Breast epithelium (tissue), 4 donors: ENCODE results near the gene NATD1. TPM values are rescaled to one million over a fixed set of nuclear protein-coding genes. Genes with fewer than 3 reads are reported as not detected.
A peak's percentile ranks its signal among the peaks of the same experiment; 100 is the strongest.

Experiments used
- DNase-seq, 2 donors: peaks; one replicate each; pipeline ENCODE4 v3.0.0-alpha.2; 2019; ENCODE audit warnings: low spot score in 2 of 2
- H3K27ac ChIP-seq, 2 donors: fragments of 200-600 bp; sonication (generic) in 1 of 2; one replicate each; pipeline ENCODE4 v1.5.1; 2016 to 2019; ENCODE audit warnings: mild to moderate bottlenecking in 1 of 2
- H3K27me3 ChIP-seq, 2 donors: fragments of 200-600 bp; sonication (generic) in 1 of 2; one replicate each; pipeline versions ENCODE4 v1.5.1 to v1.6.0; 2017 to 2019; ENCODE audit warnings: control low read depth in 1 of 2, mild to moderate bottlenecking in 1 of 2
- H3K36me3 ChIP-seq: fragments of 200-600 bp; one replicate; pipeline ENCODE4 v1.5.1; 2019
- H3K4me1 ChIP-seq, 2 donors: fragments of 200-600 bp; sonication (generic); one replicate each; pipeline ENCODE4 v1.5.1; 2016 to 2019; ENCODE audit warnings: control low read depth in 1 of 2
- H3K4me3 ChIP-seq, 3 donors: fragments of 200-600 bp; sonication (generic); 1 replicate in 2 of 3; 2 replicates in 1 of 3; pipeline ENCODE4 v1.5.1; 2016 to 2019; ENCODE audit warnings: mild to moderate bottlenecking in 3 of 3, moderate library complexity in 2 of 3
- H3K9me3 ChIP-seq, 2 donors: fragments of 200-600 bp; sonication (generic) in 1 of 2; one replicate each; pipeline ENCODE4 v1.5.1; 2016 to 2019; ENCODE audit warnings: control low read depth in 1 of 2
- POLR2A ChIP-seq: fragments of 450-650 bp; IDR thresholded peaks from one replicate; pipeline ENCODE4 v1.6.1; 2016; ENCODE audit warnings: antibody characterized with exemption, mild to moderate bottlenecking, moderate library complexity
- POLR2AphosphoS5 ChIP-seq, 3 donors: sonication (generic); formaldehyde crosslinking; IDR thresholded peaks; one replicate each; pipeline ENCODE4 v1.6.1; 2017; ENCODE audit warnings: antibody characterized with exemption in 3 of 3
- intact Hi-C: fragments of 100-400 bp; cut with DNase I; formaldehyde crosslinking; loops from one replicate; pipeline ENCODE4 v1.15.1; 2023; ENCODE audit warnings: low total_unique reads
- total RNA-seq, 3 donors: library from RNA; depleted of rRNA; stranded (reverse); fragments of >200 nt; gene quantifications; one replicate each; pipeline ENCODE4 v1.1.0, GENCODE V29; 2016
- TF ChIP-seq, protein P1 (sequence below), 3 donors: fragments of 450-650 bp; IDR thresholded peaks; one replicate each; pipeline ENCODE4 v1.5.1; 2016 to 2017; ENCODE audit warnings: antibody characterized with exemption in 3 of 3, mild to moderate bottlenecking in 3 of 3, moderate library complexity in 3 of 3

NATD1 gene
- total RNA-seq, 3 donors from 2014 or later = 8.2 to 11.8 (median 8.6) TPM

DNA sequence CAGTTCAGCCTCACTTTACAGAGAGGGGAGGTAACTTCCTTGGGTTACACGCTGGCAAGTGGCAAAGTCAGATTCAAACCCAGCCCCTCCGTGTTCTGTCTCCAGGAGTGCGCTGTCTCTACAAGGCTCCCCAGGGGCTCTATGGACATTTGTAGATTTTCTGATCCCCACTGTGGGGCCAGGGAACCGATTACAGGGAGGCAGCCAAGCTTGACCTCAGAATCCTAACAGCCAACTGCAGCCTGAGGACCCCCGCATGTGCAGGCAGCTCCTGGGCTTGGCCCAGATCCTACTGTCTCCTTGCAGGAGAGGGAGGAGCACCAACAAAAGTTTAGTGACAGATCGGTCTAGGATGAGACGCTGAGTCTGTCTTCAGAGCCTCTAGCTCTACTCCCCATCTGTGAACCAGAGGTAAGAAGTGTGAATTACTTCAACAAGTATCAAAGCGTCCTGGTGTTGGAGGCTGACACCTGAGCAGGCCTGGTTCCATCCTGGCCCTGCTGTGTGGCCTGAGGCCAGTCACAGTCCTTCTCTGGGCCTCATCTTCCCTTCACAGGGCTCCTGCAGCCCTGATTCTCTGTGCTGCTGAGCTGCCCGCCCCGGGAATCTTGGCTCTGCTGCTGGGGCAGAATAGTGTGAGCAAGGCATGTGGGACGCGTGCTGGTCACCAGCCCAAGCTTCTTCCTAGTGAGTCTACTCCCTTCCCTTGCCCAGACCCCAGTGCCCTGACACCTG, 9.2 kb upstream of the NATD1 start:
- H3K9me3 ChIP-seq = no peaks in the 10 kb centered on the region
- H3K4me3 ChIP-seq = no peak overlapping the region
- no peak overlapping the region for H3K27ac ChIP-seq
- no peak for TF ChIP-seq POLR2AphosphoS5 (IDR thresholded peaks at IDR 0.05)
- TF ChIP-seq, protein P1, sequence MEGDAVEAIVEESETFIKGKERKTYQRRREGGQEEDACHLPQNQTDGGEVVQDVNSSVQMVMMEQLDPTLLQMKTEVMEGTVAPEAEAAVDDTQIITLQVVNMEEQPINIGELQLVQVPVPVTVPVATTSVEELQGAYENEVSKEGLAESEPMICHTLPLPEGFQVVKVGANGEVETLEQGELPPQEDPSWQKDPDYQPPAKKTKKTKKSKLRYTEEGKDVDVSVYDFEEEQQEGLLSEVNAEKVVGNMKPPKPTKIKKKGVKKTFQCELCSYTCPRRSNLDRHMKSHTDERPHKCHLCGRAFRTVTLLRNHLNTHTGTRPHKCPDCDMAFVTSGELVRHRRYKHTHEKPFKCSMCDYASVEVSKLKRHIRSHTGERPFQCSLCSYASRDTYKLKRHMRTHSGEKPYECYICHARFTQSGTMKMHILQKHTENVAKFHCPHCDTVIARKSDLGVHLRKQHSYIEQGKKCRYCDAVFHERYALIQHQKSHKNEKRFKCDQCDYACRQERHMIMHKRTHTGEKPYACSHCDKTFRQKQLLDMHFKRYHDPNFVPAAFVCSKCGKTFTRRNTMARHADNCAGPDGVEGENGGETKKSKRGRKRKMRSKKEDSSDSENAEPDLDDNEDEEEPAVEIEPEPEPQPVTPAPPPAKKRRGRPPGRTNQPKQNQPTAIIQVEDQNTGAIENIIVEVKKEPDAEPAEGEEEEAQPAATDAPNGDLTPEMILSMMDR (IDR thresholded peaks at IDR 0.05) = no peak
- no peak for TF ChIP-seq POLR2A
- no peaks in the 10 kb centered on the region for H3K27me3 ChIP-seq
- H3K36me3 ChIP-seq = no peaks in the 10 kb centered on the region
- H3K4me1 ChIP-seq = no peaks in the 10 kb centered on the region
- intact Hi-C loops = no loop called here
- DNase-seq = no peak

DNA sequence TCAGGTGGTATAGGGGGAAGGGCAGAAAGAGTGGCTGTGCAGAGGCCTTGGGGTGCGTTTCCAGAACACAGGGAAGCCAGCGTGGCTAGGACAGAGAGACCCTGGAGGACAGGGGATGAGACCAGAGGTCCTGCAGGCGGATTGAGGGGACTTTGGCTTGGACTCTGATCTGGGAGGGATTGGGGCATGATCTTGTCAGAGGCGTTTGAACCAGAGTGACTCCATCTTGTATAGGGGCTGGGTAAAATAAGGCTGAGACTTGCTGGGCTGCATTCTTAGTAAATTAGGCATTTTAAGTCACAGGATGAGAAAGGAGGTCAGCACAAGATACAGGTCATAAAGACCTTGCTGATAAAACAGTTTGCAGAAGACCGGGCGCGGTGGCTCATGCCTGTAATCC, 5.4 kb upstream of the NATD1 start:
- H3K27me3 ChIP-seq = no peaks in the 10 kb centered on the region
- H3K27ac ChIP-seq = no peak overlapping the region
- intact Hi-C loops = no loop called here
- TF ChIP-seq POLR2AphosphoS5 (IDR thresholded peaks at IDR 0.05) = no peak
- TF ChIP-seq, protein P1 (IDR thresholded peaks at IDR 0.05) = no peak
- TF ChIP-seq POLR2A = no peak
- H3K9me3 ChIP-seq = no peaks in the 10 kb centered on the region
- H3K4me3 ChIP-seq = no peak overlapping the region
- H3K36me3 ChIP-seq = no peaks in the 10 kb centered on the region
- peaks cover 0 to 3% of the 10 kb centered on the region in 2 donors for H3K4me1 ChIP-seq
- DNase-seq = no peak

DNA sequence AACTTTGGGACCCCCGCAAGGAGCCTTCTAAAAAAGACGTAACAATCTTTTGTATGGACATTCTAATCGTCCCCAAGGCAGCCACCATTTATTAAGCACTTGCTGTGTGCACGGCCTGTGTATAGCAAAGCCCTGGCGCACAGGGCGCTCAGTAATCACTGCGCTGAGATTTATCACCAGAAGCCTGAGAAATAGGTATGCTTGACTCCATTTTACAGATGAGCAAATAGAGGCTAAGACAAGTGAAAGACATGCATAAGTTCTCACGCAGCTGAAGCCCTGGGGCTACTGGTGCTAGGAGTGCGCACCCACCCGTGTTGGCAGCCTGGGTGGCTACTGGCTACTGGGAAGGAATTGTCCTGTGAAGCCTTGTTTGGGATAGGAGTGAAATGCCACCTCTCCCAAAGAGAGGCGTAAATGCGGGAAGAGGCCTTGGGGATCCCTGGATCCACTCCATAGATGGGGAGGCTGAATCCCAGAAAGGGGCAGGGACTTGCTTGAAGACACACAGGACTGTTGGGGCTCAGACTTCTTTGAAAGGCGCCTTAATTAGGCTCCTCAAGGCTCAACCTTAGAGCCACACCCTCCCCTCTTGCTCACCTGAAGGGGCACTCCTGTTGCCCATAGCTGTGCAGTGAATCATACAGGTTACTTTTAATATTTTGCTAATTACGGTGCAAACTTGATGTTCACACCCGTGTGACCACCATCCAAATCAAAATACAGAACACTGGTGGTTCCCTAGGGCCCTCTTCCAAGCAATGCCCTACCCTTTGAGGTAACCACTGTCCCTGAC, 634 bp upstream of the NATD1 start:
- TF ChIP-seq POLR2AphosphoS5 (IDR thresholded peaks at IDR 0.05) (no peak), POLR2A (no peak)
- TF ChIP-seq, protein P1 (IDR thresholded peaks at IDR 0.05) = no peak
- Histone ChIP-seq H3K27ac (peak overlapping the region; percentile 77 to 88), H3K4me3 (peak overlapping the region; percentile 74 to 93 (median 76)), H3K36me3 (no peaks in the 10 kb centered on the region), H3K4me1 (peaks cover 5 to 10% of the 10 kb centered on the region in 2 donors), H3K27me3 (no peaks in the 10 kb centered on the region), H3K9me3 (no peaks in the 10 kb centered on the region)
- DNase-seq = no peak
- intact Hi-C loops = loop anchor here (2.0 kb wide), 1 partner anchor 21 kb away; no protein-coding TSS in a partner anchor

DNA sequence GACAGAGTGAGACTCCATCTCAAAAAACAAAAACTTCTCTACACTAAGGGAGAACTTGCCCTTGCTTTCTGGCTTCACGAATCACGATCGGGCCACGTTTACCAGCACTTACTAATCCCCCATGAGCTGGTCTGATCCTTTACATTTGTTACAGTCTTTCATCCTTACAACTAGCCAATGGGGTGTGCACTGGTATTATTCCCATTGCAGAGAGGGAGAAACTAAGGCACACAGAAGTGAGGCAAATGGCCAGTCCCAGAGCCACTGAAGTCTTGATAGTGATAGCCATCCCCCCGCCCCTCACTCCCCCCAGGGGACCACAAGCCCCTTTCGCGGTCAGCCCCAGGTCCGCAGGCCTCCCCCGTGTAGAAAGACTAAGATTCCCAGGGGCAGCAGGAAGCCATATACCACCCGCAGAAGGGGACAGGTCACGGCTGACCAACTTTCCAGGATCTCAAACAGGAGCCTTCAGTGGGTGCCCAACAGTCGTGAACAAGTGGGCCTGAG, 868 bp downstream of the NATD1 start:
- intact Hi-C loops = loop anchor here (2.0 kb wide), 1 partner anchor 22 kb away; no protein-coding TSS in a partner anchor
- H3K4me1 ChIP-seq = peaks cover 5 to 10% of the 10 kb centered on the region in 2 donors
- peak overlapping the region; percentile 74 to 93 (median 76) for H3K4me3 ChIP-seq
- no peaks in the 10 kb centered on the region for H3K9me3 ChIP-seq
- TF ChIP-seq POLR2AphosphoS5 (IDR thresholded peaks at IDR 0.05) (no peak), POLR2A (no peak)
- TF ChIP-seq, protein P1 (IDR thresholded peaks at IDR 0.05) = no peak
- DNase-seq = no peak
- peak overlapping the region; percentile 54 to 88 for H3K27ac ChIP-seq
- H3K27me3 ChIP-seq = no peaks in the 10 kb centered on the region
- H3K36me3 ChIP-seq = no peaks in the 10 kb centered on the region
